Midbrain (tissue), 1 donor: Measurements from ENCODE around the gene PAPPA.
A peak's percentile ranks its signal among the peaks of the same experiment; 100 is the strongest.

Source experiments
- DNase-seq: peaks from one replicate; lab custom pipeline; 2025; lab: John Stamatoyannopoulos, UW

The PAPPA gene

GRCh38 chr9:116349684-116350083 lies 196.1 kb downstream of the PAPPA start:
- DNase-seq: no peak

- no peak for DNase-seq
Measured at GRCh38 chr9:116350213-116350612, 196.6 kb downstream of the PAPPA start.

- no peak for DNase-seq
Measured at GRCh38 chr9:116352958-116353357, 199.4 kb downstream of the PAPPA start.

DNA sequence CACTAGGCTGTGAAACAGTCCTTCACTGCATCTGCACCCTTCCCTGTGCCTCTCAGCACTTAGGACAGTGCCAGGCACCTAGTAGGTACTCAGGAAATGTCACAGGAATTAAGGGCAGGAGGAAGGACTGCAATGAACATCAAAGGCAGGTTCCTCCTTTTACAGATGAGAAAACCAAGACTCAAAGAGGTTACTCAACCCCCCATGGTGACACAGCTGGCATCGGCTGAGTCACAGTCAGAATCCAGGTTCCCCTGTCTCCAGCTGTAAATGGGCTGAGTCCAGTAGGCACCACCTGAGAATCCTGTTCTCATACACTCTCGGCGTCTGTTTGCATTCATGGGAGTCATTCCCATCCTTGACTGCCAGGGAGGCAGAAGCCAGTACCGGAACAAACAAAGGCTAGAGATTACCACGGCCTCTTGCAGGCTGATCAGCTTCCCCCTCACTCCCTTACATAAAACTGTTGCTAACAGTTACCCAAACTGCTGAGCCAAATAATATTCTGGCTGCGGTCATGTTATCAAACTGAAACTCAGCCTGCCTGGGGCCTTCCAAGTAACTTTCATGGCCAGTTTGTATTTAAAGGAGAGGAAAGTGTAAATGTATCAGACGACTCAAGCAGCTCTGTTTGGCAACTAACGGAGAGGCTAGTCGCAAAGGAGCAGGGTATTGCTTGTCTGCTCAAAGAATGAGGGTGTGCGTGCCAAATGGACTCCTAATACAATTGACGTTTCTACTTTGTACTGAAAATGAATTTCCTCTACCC lies 201.7 kb downstream of the PAPPA start:
- DNase-seq: no peak

DNA sequence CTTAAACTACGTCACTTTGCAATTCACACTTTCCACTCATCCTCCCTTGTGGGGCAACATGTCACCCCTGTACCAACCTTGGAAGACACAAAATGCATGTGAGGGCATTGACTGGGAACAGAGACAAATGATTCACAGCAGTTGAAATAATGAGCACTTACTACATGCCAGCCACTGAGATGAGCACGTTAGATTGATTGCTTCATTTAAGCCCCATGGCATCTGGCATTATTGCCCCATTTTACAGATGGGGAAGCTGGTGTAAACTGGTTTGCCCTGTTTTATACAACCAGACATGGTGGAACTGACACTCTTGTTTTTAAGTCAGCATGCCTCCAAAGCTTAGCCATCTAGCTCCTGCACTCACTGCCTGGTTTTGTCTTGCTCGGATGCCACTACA lies 204.7 kb downstream of the PAPPA start:
- no peak for DNase-seq

GRCh38 chr9:116360016-116360415 lies 206.4 kb downstream of the PAPPA start:
- DNase-seq: no peak

DNA sequence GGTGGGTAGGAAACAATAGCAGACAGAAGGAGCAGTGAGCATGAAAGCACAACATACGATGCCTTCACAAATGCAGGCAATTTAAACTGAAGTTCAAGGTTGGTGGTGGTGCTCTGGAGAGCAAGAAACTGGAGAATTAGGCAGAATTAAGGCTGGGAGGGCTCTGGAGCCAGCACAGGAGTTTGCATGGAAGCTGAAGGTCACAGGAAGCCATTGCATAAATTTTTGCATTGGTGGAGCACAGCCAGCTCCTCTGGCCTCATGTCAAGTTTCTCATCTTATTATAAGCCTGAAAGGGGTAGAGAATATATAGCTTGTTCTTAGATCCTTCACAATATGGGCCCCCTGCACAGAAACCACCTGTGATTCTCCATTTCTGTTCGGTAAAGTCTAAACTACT lies 207.4 kb downstream of the PAPPA start:
- DNase-seq: no peak

DNA sequence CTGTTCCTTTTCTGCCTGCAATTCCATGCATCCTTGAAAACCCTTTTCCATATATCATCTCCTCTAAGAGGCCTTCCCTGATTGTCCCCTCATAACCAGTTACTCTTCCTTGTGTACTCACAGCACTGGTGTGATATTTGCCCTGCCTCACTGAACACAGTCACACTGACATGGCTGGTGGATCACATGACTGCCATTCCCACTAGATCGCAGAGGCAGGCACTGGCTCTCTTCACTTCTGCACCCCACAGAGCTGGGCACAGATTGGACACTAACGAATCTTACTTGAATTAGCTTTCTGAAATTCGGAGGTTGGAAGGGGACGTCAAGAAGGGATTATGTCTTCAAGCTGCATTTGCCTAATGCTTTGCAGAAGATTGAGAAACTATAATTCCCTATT lies 208.0 kb downstream of the PAPPA start:
- DNase-seq: peak; percentile 2

GRCh38 chr9:116362493-116362892 lies 208.9 kb downstream of the PAPPA start:
- DNase-seq: no peak

GRCh38 chr9:116365056-116365471 lies 211.5 kb downstream of the PAPPA start:
- peak; percentile 25 for DNase-seq

DNA sequence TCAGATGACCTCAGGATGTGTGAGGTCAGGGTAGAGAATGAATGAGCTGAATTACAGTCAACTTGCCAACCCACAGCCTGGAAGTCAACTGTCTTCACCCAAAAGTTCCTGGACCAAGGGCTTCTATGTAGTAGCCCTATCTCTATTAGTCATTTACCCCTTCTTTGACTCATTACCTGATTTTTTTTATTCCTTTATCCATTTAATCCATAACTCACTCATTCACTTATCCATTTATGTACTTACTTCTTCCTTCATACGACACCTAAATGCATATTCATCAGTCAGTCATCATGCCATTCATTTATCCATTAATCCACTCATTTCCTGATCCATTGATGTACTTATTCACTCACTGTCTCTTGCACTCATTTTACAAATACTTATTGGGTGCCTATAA lies 212.7 kb downstream of the PAPPA start:
- DNase-seq: no peak

DNA sequence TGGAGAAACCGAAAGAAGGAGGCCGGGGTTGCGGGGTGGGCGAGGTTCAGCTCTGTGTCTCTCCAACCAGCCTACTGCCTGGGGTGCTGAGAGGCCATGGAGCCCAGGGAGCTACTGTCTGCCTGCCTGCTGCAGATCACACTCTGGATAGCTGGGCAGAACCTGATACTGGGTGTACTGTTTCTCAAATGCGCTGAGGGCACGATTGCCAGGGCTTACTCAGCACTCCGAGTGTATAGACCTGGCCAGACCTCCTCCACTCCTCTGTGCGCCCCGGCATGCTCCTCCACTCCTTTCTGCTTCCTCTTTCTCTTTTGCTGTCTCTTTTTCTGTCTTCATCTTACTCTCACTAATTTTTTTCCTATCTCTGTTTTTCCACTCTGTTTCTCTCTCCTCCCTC lies 215.1 kb downstream of the PAPPA start:
- no peak for DNase-seq

DNA sequence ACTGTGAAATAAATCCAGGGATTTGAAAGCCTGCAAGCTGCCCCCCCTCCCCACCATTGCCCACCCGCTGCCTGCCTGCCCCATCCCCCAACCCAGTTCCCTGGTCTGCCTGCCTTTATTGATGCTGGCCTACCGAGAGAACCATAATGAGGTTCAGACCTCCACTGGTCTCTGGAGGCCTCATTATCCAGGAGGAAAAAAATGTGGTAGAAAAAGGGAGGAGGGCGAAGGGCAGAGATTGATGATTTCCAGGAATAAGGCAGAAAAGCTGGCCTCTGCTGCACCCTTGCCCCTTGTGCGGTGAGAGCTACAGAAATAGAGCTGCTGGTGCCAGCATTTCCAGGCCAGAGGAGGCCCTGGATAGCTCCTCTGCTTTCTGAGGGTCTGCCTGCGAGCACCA lies 216.1 kb downstream of the PAPPA start:
- no peak for DNase-seq

- DNase-seq: no peak
Measured at GRCh38 chr9:116370556-116370955, 217.0 kb downstream of the PAPPA start.

- DNase-seq: no peak
Measured at GRCh38 chr9:116372081-116372673, 218.6 kb downstream of the PAPPA start.

- DNase-seq: no peak
Measured at GRCh38 chr9:116372786-116373185, 219.2 kb downstream of the PAPPA start.

- no peak for DNase-seq
Measured at GRCh38 chr9:116377179-116377798, 223.7 kb downstream of the PAPPA start.

DNA sequence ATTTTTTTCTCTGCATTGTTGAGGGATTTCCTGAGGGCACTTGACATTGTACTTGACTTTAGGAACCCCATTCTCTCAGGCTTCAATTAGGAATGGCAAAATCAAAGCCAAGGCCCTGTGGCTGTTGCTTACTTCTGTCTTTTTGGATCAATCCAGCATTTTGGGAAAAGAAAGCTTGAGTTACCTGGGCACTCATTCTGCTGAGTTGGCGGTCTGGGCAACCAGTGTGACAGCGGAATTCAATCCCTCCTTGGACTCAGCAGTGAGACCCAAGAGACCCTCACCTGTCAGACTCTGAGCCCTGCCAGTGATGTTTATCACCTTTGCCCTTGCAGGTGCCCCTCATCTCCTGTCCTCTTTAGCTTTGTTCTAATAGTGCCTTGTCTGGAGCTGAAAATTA lies 225.3 kb downstream of the PAPPA start:
- no peak for DNase-seq

- DNase-seq: no peak
Measured at GRCh38 chr9:116379821-116380220, 226.2 kb downstream of the PAPPA start.

- no peak for DNase-seq
Measured at GRCh38 chr9:116380496-116380995, 227.0 kb downstream of the PAPPA start.

DNA sequence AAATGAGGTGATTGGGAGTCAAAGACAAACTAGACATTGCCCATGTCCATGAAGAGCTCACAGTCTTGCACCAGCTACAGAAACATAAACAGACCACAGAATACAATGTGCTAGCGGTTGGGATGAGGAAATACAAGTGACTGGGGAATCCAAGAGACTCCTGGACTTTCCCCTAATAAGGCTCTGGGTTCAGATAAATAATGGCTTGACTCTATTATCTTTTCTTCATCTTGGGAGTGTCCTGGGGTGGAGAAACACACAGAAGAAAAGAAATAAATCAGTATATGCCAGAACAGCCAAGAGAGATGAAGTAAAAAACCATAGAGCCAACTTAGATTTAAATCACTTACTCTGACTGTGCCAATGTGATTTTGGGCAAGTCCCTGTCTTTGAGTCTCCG lies 227.8 kb downstream of the PAPPA start:
- no peak for DNase-seq

DNA sequence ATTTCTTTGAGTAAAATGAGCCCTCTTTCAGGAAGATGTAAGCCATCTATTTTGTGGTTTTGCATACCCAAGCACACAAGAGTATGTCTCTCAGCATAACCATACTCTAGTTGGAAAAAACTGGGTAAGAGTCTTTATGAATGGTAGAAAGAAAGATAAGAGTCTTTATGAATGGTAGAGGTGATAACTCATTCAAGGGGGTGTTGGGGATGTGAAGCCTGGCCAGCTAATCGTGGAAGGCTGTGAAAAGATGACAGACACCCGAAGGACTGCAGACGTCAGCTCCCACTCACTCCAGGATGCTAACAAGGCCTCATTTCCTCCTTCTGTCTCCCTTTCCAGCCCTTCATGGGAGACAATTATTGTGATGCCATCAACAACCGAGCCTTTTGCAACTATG lies 228.5 kb downstream of the PAPPA start:
- DNase-seq: no peak

DNA sequence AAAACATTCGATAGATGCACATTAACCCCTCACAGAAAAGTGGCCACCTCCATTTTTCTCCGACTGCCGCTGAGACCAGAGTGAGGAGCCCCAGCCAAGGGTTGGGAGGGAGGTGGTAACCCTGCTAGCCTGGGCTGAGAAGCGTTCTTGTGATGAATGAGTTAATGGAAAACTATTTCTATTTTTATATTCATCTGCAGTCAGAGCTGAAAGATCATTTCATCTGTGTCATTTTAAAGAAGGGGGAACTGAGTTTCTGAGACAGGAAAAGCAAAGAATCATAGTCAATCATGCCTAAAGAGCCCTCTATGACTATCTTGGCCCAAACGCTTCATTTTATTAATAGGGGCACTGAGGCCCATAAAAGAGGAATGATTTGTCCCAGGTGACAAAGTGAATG lies 229.5 kb downstream of the PAPPA start:
- DNase-seq: no peak
